Liver (tissue), 9 donors: ENCODE results near the gene SERBP1. TPM values are rescaled to one million over a fixed set of nuclear protein-coding genes. Genes with fewer than 3 reads are reported as not detected.

ENCODE experiments used
- DNase-seq: peaks from one replicate; pipeline ENCODE4 v3.0.0-alpha.2; 2017; ENCODE audit warnings: low spot score
- H3K27ac ChIP-seq, 2 donors: one replicate each; pipeline ENCODE4 v1.7.0; 2013; ENCODE audit warnings: inconsistent platforms in 2 of 2, low read length in 2 of 2, control low read depth in 1 of 2, low read depth in 1 of 2, mild to moderate bottlenecking in 1 of 2
- H3K27me3 ChIP-seq, 4 donors: one replicate each; pipeline versions ENCODE4 v1.6.1 to v1.7.0; 2013; ENCODE audit warnings: low read length in 3 of 4, inconsistent platforms in 1 of 4, mild to moderate bottlenecking in 1 of 4, moderate library complexity in 1 of 4; ENCODE audit not compliant: control insufficient read depth in 4 of 4, insufficient read depth in 4 of 4
- H3K36me3 ChIP-seq, 4 donors: one replicate each; pipeline versions ENCODE4 v1.6.1 to v1.7.0; 2013; ENCODE audit warnings: low read length in 3 of 4, mild to moderate bottlenecking in 3 of 4, low read depth in 1 of 4, moderate library complexity in 1 of 4; ENCODE audit not compliant: control insufficient read depth in 4 of 4, insufficient read depth in 3 of 4
- H3K4me1 ChIP-seq, 4 donors: one replicate each; pipeline versions ENCODE4 v1.6.1 to v1.7.0; 2013; ENCODE audit warnings: low read length in 3 of 4, mild to moderate bottlenecking in 3 of 4, moderate library complexity in 1 of 4; ENCODE audit not compliant: control insufficient read depth in 4 of 4, insufficient read depth in 4 of 4
- H3K4me3 ChIP-seq, 3 donors: one replicate each; pipeline versions ENCODE4 v1.6.1 to v1.7.0; 2013; ENCODE audit warnings: low read length in 3 of 3, control low read depth in 1 of 3, low read depth in 1 of 3, mild to moderate bottlenecking in 1 of 3
- H3K9ac ChIP-seq, 2 donors: one replicate each; pipeline ENCODE4 v1.7.0; 2013; ENCODE audit warnings: low read length in 2 of 2, mild to moderate bottlenecking in 2 of 2, moderate library complexity in 2 of 2, control low read depth in 1 of 2, low read depth in 1 of 2
- H3K9me3 ChIP-seq, 4 donors: one replicate each; pipeline versions ENCODE4 v1.6.1 to v1.7.0; 2013; ENCODE audit warnings: low read length in 3 of 4; ENCODE audit not compliant: control insufficient read depth in 4 of 4
- ATF3 ChIP-seq: IDR thresholded peaks from 2 replicates; pipeline ENCODE4 v1.6.1; 2016; ENCODE audit warnings: antibody characterized with exemption
- CTCF ChIP-seq: fragments of 150-350 bp; IDR thresholded peaks from 2 replicates; pipeline ENCODE4 v1.5.1; 2017; ENCODE audit warnings: improper control_type of control experiment, low read depth, low read length; ENCODE audit not compliant: missing input control
- EGR1 ChIP-seq, 2 donors: IDR thresholded peaks; 2 replicates each; pipeline ENCODE4 v1.6.1; 2016 to 2018; ENCODE audit warnings: antibody characterized with exemption in 2 of 2, low read depth in 2 of 2
- FOXA1 ChIP-seq: IDR thresholded peaks from 2 replicates; pipeline ENCODE4 v1.6.1; 2016; ENCODE audit warnings: antibody characterized with exemption
- FOXA2 ChIP-seq: IDR thresholded peaks from 2 replicates; pipeline ENCODE4 v1.6.1; 2016; ENCODE audit warnings: antibody characterized with exemption
- HNF4A ChIP-seq, 2 donors: conservative IDR thresholded peaks; 2 replicates each; pipeline ENCODE4 v1.6.1; 2016; ENCODE audit warnings: antibody characterized with exemption in 2 of 2, mild to moderate bottlenecking in 2 of 2
- HNF4G ChIP-seq: IDR thresholded peaks from 2 replicates; pipeline ENCODE4 v1.6.1; 2016; ENCODE audit warnings: antibody characterized with exemption
- JUND ChIP-seq, 2 donors: IDR thresholded peaks; 2 replicates each; pipeline ENCODE4 v1.6.1; 2016; ENCODE audit warnings: antibody characterized with exemption in 2 of 2
- MAX ChIP-seq: IDR thresholded peaks from 2 replicates; pipeline ENCODE4 v1.6.1; 2016; ENCODE audit warnings: antibody characterized with exemption
- NR2F2 ChIP-seq: IDR thresholded peaks from 2 replicates; pipeline ENCODE4 v1.6.1; 2016; ENCODE audit warnings: antibody characterized with exemption
- RAD21 ChIP-seq, 2 donors: IDR thresholded peaks; 2 replicates each; pipeline ENCODE4 v1.6.1; 2016; ENCODE audit warnings: antibody characterized with exemption in 2 of 2, mild to moderate bottlenecking in 2 of 2
- REST ChIP-seq: IDR thresholded peaks from 2 replicates; pipeline ENCODE4 v1.6.1; 2016; ENCODE audit warnings: antibody characterized with exemption, mild to moderate bottlenecking
- RXRA ChIP-seq, 2 donors: IDR thresholded peaks; 2 replicates each; pipeline ENCODE4 v1.6.1; 2017 to 2018; ENCODE audit warnings: antibody characterized with exemption in 2 of 2, mild to moderate bottlenecking in 1 of 2
- SP1 ChIP-seq: IDR thresholded peaks from 2 replicates; pipeline ENCODE4 v1.6.1; 2018; ENCODE audit warnings: antibody characterized with exemption, mild to moderate bottlenecking
- TAF1 ChIP-seq: conservative IDR thresholded peaks from 2 replicates; pipeline ENCODE4 v1.6.1; 2016; ENCODE audit warnings: antibody characterized with exemption, mild to moderate bottlenecking
- YY1 ChIP-seq: IDR thresholded peaks from 2 replicates; pipeline ENCODE4 v1.6.1; 2016; ENCODE audit warnings: antibody characterized with exemption, mild to moderate bottlenecking
- ZBTB33 ChIP-seq: IDR thresholded peaks from 2 replicates; pipeline ENCODE4 v1.6.1; 2016; ENCODE audit warnings: antibody characterized with exemption
- WGBS: extraction: QIAGEN DNeasy Blood & Tissue Kit; methylation state at CpG from one replicate; pipeline ENCODE4 v1.1.7; 2013; 5-methylcytosine and 5-hydroxymethylcytosine counted together
- polyA plus RNA-seq, 2 donors: library from polyadenylated mRNA; stranded (reverse) in 1 of 2; unstranded in 1 of 2; fragments of 200-250 nt in 1 of 2; fragments of >200 nt in 1 of 2; fragmentation: Nextera tagmentation in 1 of 2; extraction: Ambion mirVana in 1 of 2; gene quantifications; one replicate each; pipeline versions ENCODE4 v1.2.1 to v1.2.3, GENCODE V29; 2013 to 2015
- total RNA-seq, 2 donors: library from RNA; depleted of rRNA; stranded (reverse); fragments of >200 nt; gene quantifications; one replicate each; pipeline ENCODE4 v1.2.3, GENCODE V29; 2014
- donor health status: healthy.
- donor health status: healthy.
- donor health status: healthy.
- donor health status: healthy.
- donor health status: healthy.

SERBP1 gene
- total and polyA plus RNA-seq, 4 donors = 66.6 to 140 (median 117) TPM

GRCh38 chr1:67479146-67479891 is 49.1 kb upstream of the SERBP1 start:
- Histone ChIP-seq H3K27me3 (no peaks in the 10 kb centered on the region), H3K27ac (no peak overlapping the region), H3K4me1 (peaks cover 0 to 5% (median 0%) of the 10 kb centered on the region in 4 donors), H3K9ac (no peak overlapping the region), H3K36me3 (no peaks in the 10 kb centered on the region), H3K4me3 (no peak overlapping the region), H3K9me3 (no peaks in the 10 kb centered on the region)
- no peak for TF ChIP-seq FOXA1
- TF ChIP-seq EGR1 (IDR thresholded peaks at IDR 0.05; ENCODE audit: low read depth in 2 of 2) = no peak
- TF ChIP-seq FOXA2 = no peak
- peak in 1 of 2 donors; percentile 6 for TF ChIP-seq HNF4A (conservative IDR thresholded peaks at IDR 0.05)
- DNase-seq = peak; percentile 37
- 49% methylated on average over 10 of the region's 10 CpGs for WGBS

- H3K4me1 ChIP-seq = peaks cover 0 to 5% (median 0%) of the 10 kb centered on the region in 4 donors
- no peak for TF ChIP-seq NR2F2
- no peak for TF ChIP-seq MAX
- TF ChIP-seq REST = no peak
- TF ChIP-seq JUND (IDR thresholded peaks at IDR 0.05) = no peak
- no peak for TF ChIP-seq TAF1
- TF ChIP-seq FOXA2 = no peak
- no peak for TF ChIP-seq ATF3
- no peak for TF ChIP-seq HNF4A (conservative IDR thresholded peaks at IDR 0.05)
- no peak for TF ChIP-seq RAD21 (IDR thresholded peaks at IDR 0.05)
- no peak for TF ChIP-seq FOXA1
- no peak for TF ChIP-seq ZBTB33
- TF ChIP-seq EGR1 (IDR thresholded peaks at IDR 0.05; ENCODE audit: low read depth in 2 of 2) = no peak
- TF ChIP-seq SP1 = no peak
- no peak for TF ChIP-seq RXRA (IDR thresholded peaks at IDR 0.05)
- no peak for TF ChIP-seq HNF4G
- TF ChIP-seq CTCF = no peak
- TF ChIP-seq YY1 = no peak
- no peak overlapping the region for H3K9ac ChIP-seq
- WGBS = 74% methylated on average over 5 of the region's 5 CpGs
- no peak overlapping the region for H3K4me3 ChIP-seq
- H3K27ac ChIP-seq = no peak overlapping the region
- no peak for DNase-seq
- H3K36me3 ChIP-seq = no peaks in the 10 kb centered on the region
- no peaks in the 10 kb centered on the region for H3K27me3 ChIP-seq
- no peaks in the 10 kb centered on the region for H3K9me3 ChIP-seq
Observed at GRCh38 chr1:67476906-67477305, 46.7 kb upstream of the SERBP1 start.
